GM13976 (cell line): Measurements from ENCODE around the gene RPH3AL.

Source experiments
- DNase-seq: peaks from one replicate; pipeline ENCODE4 v3.0.0; 2012; ENCODE audit warnings: low spot score
- CTCF ChIP-seq: IDR thresholded peaks from 2 replicates; pipeline ENCODE4 v1.5.1; 2012; ENCODE audit warnings: borderline replicate concordance, mild to moderate bottlenecking; ENCODE audit not compliant: insufficient read depth; ENCODE audit errors: extremely low read depth, missing control alignments, control extremely low read depth
- in situ Hi-C: fragments of 300-500 bp; cut with MboI; formaldehyde crosslinking; loops from one replicate; pipeline ENCODE4 v1.12.0; 2022; ENCODE audit warnings: low sequenced_read_pairs, mixed read lengths, inconsistent platforms; ENCODE audit not compliant: unreplicated experiment

RPH3AL gene

GRCh38 chr17:348692-349425 is 3.7 kb downstream of the RPH3AL start:
- no peak for TF ChIP-seq CTCF
- in situ Hi-C loops: no loop called here
- DNase-seq: no peak

- in situ Hi-C loops: no loop called here
- DNase-seq: no peak
- TF ChIP-seq CTCF: no peak
Observed at GRCh38 chr17:348012-348411, 4.6 kb downstream of the RPH3AL start.

GRCh38 chr17:347309-347899 is 5.2 kb downstream of the RPH3AL start:
- in situ Hi-C loops: no loop called here
- TF ChIP-seq CTCF: no peak
- no peak for DNase-seq

- no peak for TF ChIP-seq CTCF
- DNase-seq: no peak
- in situ Hi-C loops: no loop called here
Observed at GRCh38 chr17:345992-346785, 6.4 kb downstream of the RPH3AL start.

GRCh38 chr17:345261-345660 is 7.3 kb downstream of the RPH3AL start:
- in situ Hi-C loops: no loop called here
- no peak for TF ChIP-seq CTCF
- no peak for DNase-seq

- DNase-seq: no peak
- in situ Hi-C loops: no loop called here
- TF ChIP-seq CTCF: no peak
Observed at GRCh38 chr17:343875-344752, 8.5 kb downstream of the RPH3AL start.
